Esophagus muscularis mucosa (tissue), 4 donors: Measurements from ENCODE around the gene ADAMTS2. TPM values are rescaled to one million over a fixed set of nuclear protein-coding genes. Genes with fewer than 3 reads are reported as not detected.

Experiments used
- DNase-seq: peaks from one replicate; pipeline ENCODE4 v3.0.0-alpha.2; 2017; ENCODE audit errors: extremely low spot score
- H3K27ac ChIP-seq, 4 donors: fragments of 200-600 bp; sonication (generic); replicated peaks in 1 of 4; 1 replicate in 3 of 4; 2 replicates in 1 of 4; pipeline ENCODE4 v1.5.1; 2016 to 2019; ENCODE audit warnings: mild to moderate bottlenecking in 1 of 4
- H3K27me3 ChIP-seq, 4 donors: fragments of 200-600 bp; sonication (generic); one replicate each; pipeline versions ENCODE4 v1.5.1 to v1.6.0; 2016 to 2019
- H3K36me3 ChIP-seq, 4 donors: fragments of 200-600 bp; sonication (generic); one replicate each; pipeline ENCODE4 v1.5.1; 2016 to 2019
- H3K4me1 ChIP-seq, 4 donors: fragments of 200-600 bp; sonication (generic); one replicate each; pipeline ENCODE4 v1.5.1; 2016 to 2019
- H3K4me3 ChIP-seq, 4 donors: fragments of 200-600 bp; sonication (generic); 1 replicate in 2 of 4; 2 replicates in 2 of 4; pipeline ENCODE4 v1.5.1; 2016 to 2019; ENCODE audit warnings: mild to moderate bottlenecking in 4 of 4, moderate library complexity in 1 of 4
- H3K9me3 ChIP-seq, 4 donors: fragments of 200-600 bp; sonication (generic); 1 replicate in 3 of 4; 2 replicates in 1 of 4; pipeline ENCODE4 v1.5.1; 2016 to 2019
- EP300 ChIP-seq: sonication (generic); formaldehyde crosslinking; IDR thresholded peaks from one replicate; pipeline ENCODE4 v1.6.1; 2017; ENCODE audit warnings: antibody characterized with exemption
- POLR2A ChIP-seq: fragments of 450-650 bp; IDR thresholded peaks from one replicate; pipeline ENCODE4 v1.6.1; 2017; ENCODE audit warnings: antibody characterized with exemption, moderate library complexity, mild to moderate bottlenecking, low read depth
- POLR2AphosphoS5 ChIP-seq, 2 donors: sonication (generic); formaldehyde crosslinking; IDR thresholded peaks; one replicate each; pipeline ENCODE4 v1.6.1; 2017; ENCODE audit warnings: antibody characterized with exemption in 2 of 2
- WGBS: methylation state at CpG from one replicate; pipeline ENCODE4 v1.1.5; 2018; 5-methylcytosine and 5-hydroxymethylcytosine counted together
- intact Hi-C: fragments of 100-400 bp; cut with DNase I; formaldehyde crosslinking; loops from one replicate; pipeline ENCODE4 v1.15.1; 2023
- total RNA-seq, 4 donors: library from RNA; depleted of rRNA; stranded (reverse); fragments of >200 nt; gene quantifications; one replicate each; pipeline versions ENCODE4 v1.1.0 to v1.2.1, GENCODE V29; 2016
- TF ChIP-seq, protein P1 (sequence below), 3 experiments: fragments of 200-600 bp in 2 of 3; fragments of 450-650 bp in 1 of 3; sonication (generic) in 2 of 3; IDR thresholded peaks; one replicate each; pipeline ENCODE4 v1.5.1; 2017 to 2019; ENCODE audit warnings: antibody characterized with exemption in 3 of 3, mild to moderate bottlenecking in 2 of 3, moderate library complexity in 1 of 3

The ADAMTS2 gene
- total RNA-seq, 4 donors from 2014 or later, result 17.8 to 31.8 (median 21.4) TPM

DNA sequence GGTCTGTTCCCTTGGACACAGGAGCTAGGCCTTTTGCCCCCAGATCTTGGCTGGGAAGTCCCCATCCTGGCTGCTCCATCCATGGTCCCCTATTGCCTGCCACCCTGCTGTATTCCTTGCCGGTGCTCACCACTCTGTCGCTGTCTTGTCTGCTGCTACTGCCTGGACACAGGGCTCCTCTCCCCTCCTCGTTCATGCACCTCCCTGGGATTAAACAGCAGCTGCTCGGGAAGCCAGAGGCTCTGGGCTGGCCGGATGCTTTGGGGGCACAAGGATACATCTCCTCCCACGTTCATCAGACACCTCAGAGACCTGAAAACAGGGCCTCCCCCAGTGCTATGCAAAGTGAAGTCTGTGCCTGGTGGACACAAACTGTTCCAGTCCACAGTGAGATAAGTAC, 174.7 kb downstream of the ADAMTS2 start:
- Histone ChIP-seq H3K9me3 (no peaks in the 10 kb centered on the region), H3K4me1 (peaks cover 3 to 19% (median 16%) of the 10 kb centered on the region in 4 donors), H3K27ac (no peak overlapping the region), H3K36me3 (no peaks in the 10 kb centered on the region), H3K27me3 (no peaks in the 10 kb centered on the region), H3K4me3 (no peak overlapping the region)
- no peak for DNase-seq
- 81% methylated on average over 6 of the region's 6 CpGs for WGBS
- TF ChIP-seq POLR2AphosphoS5 (IDR thresholded peaks at IDR 0.05) (no peak), POLR2A (no peak)
- TF ChIP-seq, protein P1, sequence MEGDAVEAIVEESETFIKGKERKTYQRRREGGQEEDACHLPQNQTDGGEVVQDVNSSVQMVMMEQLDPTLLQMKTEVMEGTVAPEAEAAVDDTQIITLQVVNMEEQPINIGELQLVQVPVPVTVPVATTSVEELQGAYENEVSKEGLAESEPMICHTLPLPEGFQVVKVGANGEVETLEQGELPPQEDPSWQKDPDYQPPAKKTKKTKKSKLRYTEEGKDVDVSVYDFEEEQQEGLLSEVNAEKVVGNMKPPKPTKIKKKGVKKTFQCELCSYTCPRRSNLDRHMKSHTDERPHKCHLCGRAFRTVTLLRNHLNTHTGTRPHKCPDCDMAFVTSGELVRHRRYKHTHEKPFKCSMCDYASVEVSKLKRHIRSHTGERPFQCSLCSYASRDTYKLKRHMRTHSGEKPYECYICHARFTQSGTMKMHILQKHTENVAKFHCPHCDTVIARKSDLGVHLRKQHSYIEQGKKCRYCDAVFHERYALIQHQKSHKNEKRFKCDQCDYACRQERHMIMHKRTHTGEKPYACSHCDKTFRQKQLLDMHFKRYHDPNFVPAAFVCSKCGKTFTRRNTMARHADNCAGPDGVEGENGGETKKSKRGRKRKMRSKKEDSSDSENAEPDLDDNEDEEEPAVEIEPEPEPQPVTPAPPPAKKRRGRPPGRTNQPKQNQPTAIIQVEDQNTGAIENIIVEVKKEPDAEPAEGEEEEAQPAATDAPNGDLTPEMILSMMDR (IDR thresholded peaks at IDR 0.05), result no peak
- intact Hi-C loops, result no loop called here

DNA sequence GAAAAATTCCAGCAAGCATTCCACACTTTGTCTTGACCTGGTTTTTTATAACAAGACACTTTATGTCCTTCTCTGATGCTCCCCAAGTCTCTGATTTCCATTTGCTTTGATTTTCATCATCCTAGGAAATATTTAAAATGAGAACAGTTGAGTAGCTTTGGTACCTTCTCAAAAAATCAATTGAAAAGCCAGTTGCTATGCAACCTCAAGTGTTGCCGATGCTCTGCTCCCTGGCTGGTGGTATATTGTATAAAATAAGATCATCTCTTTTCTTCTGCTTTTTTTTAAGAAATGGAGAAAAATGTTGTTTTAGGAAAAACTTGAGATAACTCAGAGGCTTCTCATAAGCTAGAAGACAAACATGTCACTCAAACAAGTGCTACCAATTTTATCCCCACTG, 175.4 kb downstream of the ADAMTS2 start:
- WGBS, result 84% methylated on average over 1 of the region's 1 CpG
- H3K4me3 ChIP-seq, result no peak overlapping the region
- no peaks in the 10 kb centered on the region for H3K27me3 ChIP-seq
- intact Hi-C loops, result loop anchor here (5.0 kb wide), 1 partner anchor 232 kb away; no protein-coding TSS in a partner anchor
- no peaks in the 10 kb centered on the region for H3K36me3 ChIP-seq
- peaks cover 3 to 19% (median 16%) of the 10 kb centered on the region in 4 donors for H3K4me1 ChIP-seq
- TF ChIP-seq POLR2A, result no peak
- H3K9me3 ChIP-seq, result no peaks in the 10 kb centered on the region
- DNase-seq, result no peak
- no peak overlapping the region for H3K27ac ChIP-seq

DNA sequence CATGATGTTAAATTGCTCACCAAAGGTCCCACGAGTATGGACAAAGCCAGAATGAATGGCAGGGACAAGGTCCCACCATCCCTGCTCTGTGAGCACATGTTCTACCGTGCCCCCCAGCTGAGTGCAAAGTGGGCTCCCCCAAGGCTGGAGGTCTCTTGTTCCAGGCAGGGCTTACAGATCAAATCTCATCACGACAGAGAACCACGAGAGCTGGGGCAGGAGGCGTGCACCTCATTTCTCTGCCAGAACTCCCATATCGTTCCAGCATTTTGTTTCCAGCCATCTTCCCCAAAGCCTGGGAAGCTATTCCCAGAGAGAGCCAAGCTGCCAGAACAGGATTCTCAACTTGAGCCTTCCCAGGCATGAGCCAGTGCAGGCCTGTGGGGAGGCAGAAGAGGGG, 176.6 kb downstream of the ADAMTS2 start:
- Histone ChIP-seq H3K9me3 (no peaks in the 10 kb centered on the region), H3K4me1 (peaks cover 3 to 19% (median 16%) of the 10 kb centered on the region in 4 donors), H3K27me3 (no peaks in the 10 kb centered on the region), H3K27ac (no peak overlapping the region), H3K4me3 (no peak overlapping the region), H3K36me3 (no peaks in the 10 kb centered on the region)
- intact Hi-C loops, result loop anchor here (1.0 to 5.0 kb wide), 2 partner anchors 176 to 234 kb away; no protein-coding TSS in a partner anchor
- DNase-seq, result no peak
- TF ChIP-seq POLR2AphosphoS5 (IDR thresholded peaks at IDR 0.05) (no peak), POLR2A (no peak), EP300 (no peak)
- TF ChIP-seq, protein P1 (IDR thresholded peaks at IDR 0.05), result no peak
- WGBS, result 56% methylated on average over 6 of the region's 6 CpGs

DNA sequence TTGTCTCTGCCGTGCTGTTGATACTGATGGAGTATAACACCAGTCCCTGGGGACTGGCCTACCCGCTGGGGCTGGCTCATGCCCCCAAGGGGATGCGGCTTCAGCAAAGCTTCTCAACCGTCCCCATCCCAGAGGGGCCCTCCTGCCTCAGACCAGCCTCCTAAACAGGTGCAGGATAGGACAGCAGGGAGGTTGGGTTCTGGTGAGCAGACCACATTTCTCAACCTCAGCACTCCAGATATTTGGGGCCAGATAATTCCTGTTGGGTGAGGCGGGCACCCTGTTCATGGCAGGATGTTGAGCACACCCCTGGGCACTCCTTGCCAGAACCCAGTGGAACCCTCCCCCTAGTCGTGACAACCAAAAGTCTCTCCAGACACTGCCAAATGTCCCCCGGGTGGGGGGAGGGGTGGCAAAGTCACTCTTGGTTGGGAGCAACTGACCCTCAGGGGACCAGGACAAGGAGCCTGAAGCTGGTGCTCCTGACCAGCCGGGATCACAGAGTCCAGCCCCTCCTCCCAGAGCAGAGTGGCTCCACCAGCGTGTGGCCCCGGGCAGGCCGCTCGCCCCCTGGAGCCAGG, 177.3 kb downstream of the ADAMTS2 start:
- H3K27ac ChIP-seq, result no peak overlapping the region
- no peaks in the 10 kb centered on the region for H3K27me3 ChIP-seq
- WGBS, result 95% methylated on average over 10 of the region's 12 CpGs

More for the DNA sequence above, 177.3 kb downstream of the ADAMTS2 start:
- H3K9me3 ChIP-seq, result no peaks in the 10 kb centered on the region
- H3K4me1 ChIP-seq, result peaks cover 3 to 19% (median 16%) of the 10 kb centered on the region in 4 donors
- H3K4me3 ChIP-seq, result no peak overlapping the region
- TF ChIP-seq POLR2A, result no peak
- TF ChIP-seq EP300, result no peak
- no peak for TF ChIP-seq POLR2AphosphoS5 (IDR thresholded peaks at IDR 0.05)
- TF ChIP-seq, protein P1 (IDR thresholded peaks at IDR 0.05), result no peak
- no peaks in the 10 kb centered on the region for H3K36me3 ChIP-seq
- intact Hi-C loops, result loop anchor here (1.0 to 5.0 kb wide), 3 partner anchors 176 to 326 kb away; no protein-coding TSS in a partner anchor
- DNase-seq, result no peak
